GM13976 (cell line): ENCODE measurements around the gene CHURC1.

ENCODE experiments used
- DNase-seq: peaks from one replicate; pipeline ENCODE4 v3.0.0; 2012; ENCODE audit warnings: low spot score
- in situ Hi-C: fragments of 300-500 bp; cut with MboI; formaldehyde crosslinking; loops from one replicate; pipeline ENCODE4 v1.12.0; 2022; ENCODE audit warnings: low sequenced_read_pairs, mixed read lengths, inconsistent platforms; ENCODE audit not compliant: unreplicated experiment
- TF ChIP-seq, protein P1 (sequence below): IDR thresholded peaks from 2 replicates; pipeline ENCODE4 v1.5.1; 2012; ENCODE audit warnings: borderline replicate concordance, mild to moderate bottlenecking; ENCODE audit not compliant: insufficient read depth; ENCODE audit errors: extremely low read depth, missing control alignments, control extremely low read depth

Gene CHURC1

GRCh38 chr14:64943556-64943955 is 29.3 kb downstream of the CHURC1 start:
- in situ Hi-C loops = no loop called here
- no peak for DNase-seq
- TF ChIP-seq, protein P1, sequence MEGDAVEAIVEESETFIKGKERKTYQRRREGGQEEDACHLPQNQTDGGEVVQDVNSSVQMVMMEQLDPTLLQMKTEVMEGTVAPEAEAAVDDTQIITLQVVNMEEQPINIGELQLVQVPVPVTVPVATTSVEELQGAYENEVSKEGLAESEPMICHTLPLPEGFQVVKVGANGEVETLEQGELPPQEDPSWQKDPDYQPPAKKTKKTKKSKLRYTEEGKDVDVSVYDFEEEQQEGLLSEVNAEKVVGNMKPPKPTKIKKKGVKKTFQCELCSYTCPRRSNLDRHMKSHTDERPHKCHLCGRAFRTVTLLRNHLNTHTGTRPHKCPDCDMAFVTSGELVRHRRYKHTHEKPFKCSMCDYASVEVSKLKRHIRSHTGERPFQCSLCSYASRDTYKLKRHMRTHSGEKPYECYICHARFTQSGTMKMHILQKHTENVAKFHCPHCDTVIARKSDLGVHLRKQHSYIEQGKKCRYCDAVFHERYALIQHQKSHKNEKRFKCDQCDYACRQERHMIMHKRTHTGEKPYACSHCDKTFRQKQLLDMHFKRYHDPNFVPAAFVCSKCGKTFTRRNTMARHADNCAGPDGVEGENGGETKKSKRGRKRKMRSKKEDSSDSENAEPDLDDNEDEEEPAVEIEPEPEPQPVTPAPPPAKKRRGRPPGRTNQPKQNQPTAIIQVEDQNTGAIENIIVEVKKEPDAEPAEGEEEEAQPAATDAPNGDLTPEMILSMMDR = no peak

- in situ Hi-C loops = no loop called here
- DNase-seq = no peak
- TF ChIP-seq, protein P1 = no peak
Measured at GRCh38 chr14:64944041-64944440, 29.8 kb downstream of the CHURC1 start.

DNA sequence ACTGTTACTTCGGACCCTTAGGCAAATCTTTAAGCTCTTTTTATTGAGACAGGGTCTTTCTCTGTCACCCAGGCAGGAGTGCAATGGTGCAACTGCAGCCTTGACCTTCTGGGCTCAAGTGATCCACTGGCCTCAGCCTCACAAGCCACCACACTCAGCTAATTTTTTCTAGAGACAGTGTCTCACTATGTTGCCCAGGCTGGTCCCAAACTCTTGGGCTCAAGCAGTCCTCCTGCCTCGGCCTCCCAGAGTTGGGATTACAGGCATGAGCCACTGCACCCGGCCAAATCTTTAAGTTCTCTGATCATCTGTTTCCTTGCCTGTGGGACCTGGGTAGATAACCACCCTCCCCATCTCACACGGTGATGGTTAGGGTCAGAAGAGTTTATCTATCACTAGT is 30.6 kb downstream of the CHURC1 start:
- in situ Hi-C loops = no loop called here
- TF ChIP-seq, protein P1 = no peak
- no peak for DNase-seq

DNA sequence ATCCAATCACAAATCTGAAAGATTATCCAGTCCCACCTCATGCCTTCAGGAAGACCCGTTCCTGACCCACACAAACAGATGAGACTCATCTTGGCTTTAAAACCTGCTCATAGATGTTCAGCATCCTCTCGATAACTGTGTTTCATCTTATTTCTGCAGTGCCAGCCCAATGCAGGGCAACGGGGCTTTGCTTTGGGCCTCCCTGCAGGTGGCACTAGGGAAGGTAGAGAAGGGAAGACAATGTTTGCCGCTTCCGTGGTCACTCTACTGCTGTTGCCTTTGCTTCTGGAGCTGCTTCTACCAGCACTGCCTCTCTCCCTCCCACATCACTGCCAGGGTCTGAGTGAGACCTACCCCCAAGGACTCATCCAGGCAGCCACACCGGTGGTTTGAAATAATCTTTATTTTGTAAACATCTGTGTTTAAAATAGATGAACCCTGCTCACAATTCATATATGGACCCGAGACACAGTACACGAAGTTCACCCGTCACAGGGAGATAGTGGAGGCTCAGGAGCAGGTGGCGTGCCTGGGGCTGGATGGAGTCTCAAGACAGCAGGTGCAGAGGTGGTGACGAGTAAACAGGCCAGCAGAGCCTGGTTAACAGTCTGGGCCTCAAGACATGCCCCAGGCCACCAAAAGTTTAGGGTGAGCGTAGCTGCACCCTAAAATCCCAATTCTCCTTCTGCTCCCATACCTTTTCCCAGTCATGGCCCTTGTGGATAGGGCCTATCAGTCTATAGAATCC is 31.4 kb downstream of the CHURC1 start:
- in situ Hi-C loops = no loop called here
- no peak for DNase-seq
- TF ChIP-seq, protein P1 = no peak

DNA sequence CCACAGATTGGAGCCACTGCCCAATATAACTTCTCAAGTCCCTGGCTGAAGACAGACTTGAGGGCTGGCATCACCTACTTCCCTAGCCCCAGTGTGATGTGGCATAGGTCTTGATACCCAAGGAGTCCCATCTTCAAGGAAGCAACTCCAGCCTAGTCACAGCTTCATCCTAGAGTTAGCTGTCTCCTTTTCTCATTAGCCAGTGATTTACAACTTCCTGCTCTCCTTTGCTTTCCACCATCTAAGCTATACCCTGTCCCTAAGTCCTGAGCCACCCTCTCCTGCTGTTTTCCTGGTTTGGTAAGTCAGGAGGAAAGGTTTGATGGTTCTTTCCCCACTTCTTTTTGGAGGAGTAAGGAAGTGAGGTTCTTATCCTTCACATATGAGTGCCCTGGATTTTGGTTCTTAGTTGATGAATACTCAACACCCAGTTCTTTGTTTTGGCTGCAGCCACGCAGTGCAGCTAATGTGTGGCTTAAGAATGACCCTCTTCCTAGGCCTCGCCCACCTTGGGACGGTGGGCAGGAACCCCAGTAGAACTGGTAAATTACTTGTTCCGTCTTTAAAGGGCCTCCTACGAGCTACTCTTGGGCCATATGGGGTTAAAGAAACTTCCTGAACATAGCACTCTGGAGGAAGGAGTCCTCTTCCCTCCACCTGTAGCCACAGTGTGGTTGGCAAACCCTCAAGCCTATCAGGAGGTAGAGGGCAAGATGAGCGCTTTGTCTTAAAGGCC is 32.2 kb downstream of the CHURC1 start:
- TF ChIP-seq, protein P1 = no peak
- no peak for DNase-seq
- in situ Hi-C loops = no loop called here

GRCh38 chr14:64947710-64948611 is 33.7 kb downstream of the CHURC1 start:
- TF ChIP-seq, protein P1 = no peak
- in situ Hi-C loops = no loop called here
- DNase-seq = no peak
